ENCODE measurements around the gene MAP3K14.

Gene MAP3K14

DNA sequence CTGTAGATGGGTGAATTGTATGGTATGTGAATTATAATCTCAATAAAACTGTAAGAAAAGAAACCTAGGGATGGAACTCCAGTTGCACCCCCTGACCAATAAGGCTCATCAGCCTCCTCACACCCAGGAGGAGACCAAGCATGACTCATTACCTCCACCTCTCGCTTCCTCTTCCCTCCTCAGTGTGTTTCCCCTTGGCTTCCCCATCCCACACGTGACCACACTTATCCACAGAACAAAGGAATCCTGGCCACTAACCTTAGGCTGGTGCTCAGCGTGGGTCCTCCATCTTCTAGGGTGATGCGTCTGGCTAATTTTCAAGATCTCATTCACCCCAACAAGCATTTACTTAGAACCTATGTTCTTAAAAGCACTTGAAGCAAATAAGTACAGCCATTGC, 36.2 kb upstream of the MAP3K14 start:
- peak; percentile 7 to 12 for DNase-seq
- Histone ChIP-seq H2BK120ac (ENCODE audit: insufficient read depth, low read length, poor library complexity) (no peak overlapping the region), H2AFZ (ENCODE audit: insufficient read depth, low read length, poor library complexity) (no peak overlapping the region), H3K18ac (ENCODE audit: low read length) (no peak overlapping the region), H3K79me2 (ENCODE audit: control insufficient read depth, insufficient read depth, low read length, poor library complexity) (no peaks in the 10 kb centered on the region), H3K9me3 (ENCODE audit: insufficient read depth, low read depth, low read length) (peaks cover 4% of the 10 kb centered on the region), H3K23ac (ENCODE audit: low read length) (no peak overlapping the region), H3K4me2 (ENCODE audit: low read length) (no peak overlapping the region), H3K27me3 (ENCODE audit: insufficient read depth, low read length) (no peaks in the 10 kb centered on the region), H2AK5ac (ENCODE audit: low read length) (no peak overlapping the region), H3K9ac (ENCODE audit: low read length) (no peak overlapping the region), H3K4me1 (ENCODE audit: control insufficient read depth in 1 of 2, insufficient read depth in 2 of 2, low read length in 2 of 2) (peaks cover 0 to 4% of the 10 kb centered on the region in 2 experiments), H3K27ac (ENCODE audit: low read depth, low read length) (no peak overlapping the region), H3K4me3 (ENCODE audit: low read depth, low read length) (no peak overlapping the region), H3K79me1 (ENCODE audit: low read length) (no peaks in the 10 kb centered on the region), H4K91ac (ENCODE audit: low read depth, low read length) (no peak overlapping the region), H3K14ac (ENCODE audit: low read length) (no peak overlapping the region), H4K12ac (ENCODE audit: low read depth, low read length) (no peak overlapping the region), H2BK12ac (ENCODE audit: low read length) (no peak overlapping the region), H2BK5ac (ENCODE audit: low read depth, low read length, poor library complexity) (no peak overlapping the region), H3K4ac (ENCODE audit: low read depth, low read length) (no peak overlapping the region), H3K36me3 (ENCODE audit: control insufficient read depth in 1 of 2, insufficient read depth in 2 of 2, low read length in 2 of 2) (no peaks in the 10 kb centered on the region), H4K8ac (ENCODE audit: low read depth, low read length) (no peak overlapping the region)
- WGBS (ENCODE audit: extremely low coverage, insufficient coverage, insufficient read length) = no CpG with 5 or more reads among the region's 4 CpGs

DNA sequence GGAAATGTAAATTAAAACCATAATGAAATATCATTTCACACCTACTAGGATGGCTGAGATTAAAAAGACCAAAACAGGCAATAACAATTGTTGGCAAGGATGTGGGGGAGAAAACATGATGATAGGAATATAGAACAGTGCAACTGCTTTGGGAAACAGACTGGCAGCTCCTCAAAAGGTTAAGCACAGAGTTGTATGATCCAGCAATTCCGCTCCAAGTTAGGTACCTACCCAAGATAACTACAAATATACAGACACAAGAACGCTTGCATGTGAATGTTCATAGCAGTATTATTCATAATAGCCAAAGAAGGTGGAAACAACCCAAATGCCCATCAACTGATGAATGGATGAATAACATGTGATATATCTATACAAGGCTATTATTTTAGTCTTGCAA, 35.0 kb upstream of the MAP3K14 start:
- Histone ChIP-seq H3K9me3 (ENCODE audit: insufficient read depth, low read depth, low read length) (peaks cover 4% of the 10 kb centered on the region), H3K4me2 (ENCODE audit: low read length) (no peak overlapping the region), H4K8ac (ENCODE audit: low read depth, low read length) (no peak overlapping the region), H2BK12ac (ENCODE audit: low read length) (no peak overlapping the region), H3K18ac (ENCODE audit: low read length) (no peak overlapping the region), H3K79me1 (ENCODE audit: low read length) (no peaks in the 10 kb centered on the region), H3K4me1 (ENCODE audit: control insufficient read depth in 1 of 2, insufficient read depth in 2 of 2, low read length in 2 of 2) (peaks cover 0 to 4% of the 10 kb centered on the region in 2 experiments), H3K79me2 (ENCODE audit: control insufficient read depth, insufficient read depth, low read length, poor library complexity) (no peaks in the 10 kb centered on the region), H2AK5ac (ENCODE audit: low read length) (no peak overlapping the region), H3K27me3 (ENCODE audit: insufficient read depth, low read length) (no peaks in the 10 kb centered on the region), H2AFZ (ENCODE audit: insufficient read depth, low read length, poor library complexity) (no peak overlapping the region), H3K23ac (ENCODE audit: low read length) (no peak overlapping the region), H4K12ac (ENCODE audit: low read depth, low read length) (no peak overlapping the region), H4K91ac (ENCODE audit: low read depth, low read length) (no peak overlapping the region), H2BK120ac (ENCODE audit: insufficient read depth, low read length, poor library complexity) (no peak overlapping the region), H3K36me3 (ENCODE audit: control insufficient read depth in 1 of 2, insufficient read depth in 2 of 2, low read length in 2 of 2) (no peaks in the 10 kb centered on the region), H3K27ac (ENCODE audit: low read depth, low read length) (no peak overlapping the region), H3K4me3 (ENCODE audit: low read depth, low read length) (no peak overlapping the region), H3K9ac (ENCODE audit: low read length) (no peak overlapping the region), H2BK5ac (ENCODE audit: low read depth, low read length, poor library complexity) (no peak overlapping the region), H3K14ac (ENCODE audit: low read length) (no peak overlapping the region), H3K4ac (ENCODE audit: low read depth, low read length) (no peak overlapping the region)
- WGBS (ENCODE audit: extremely low coverage, insufficient coverage, insufficient read length) = no CpG with 5 or more reads among the region's 2 CpGs
- DNase-seq = no peak

DNA sequence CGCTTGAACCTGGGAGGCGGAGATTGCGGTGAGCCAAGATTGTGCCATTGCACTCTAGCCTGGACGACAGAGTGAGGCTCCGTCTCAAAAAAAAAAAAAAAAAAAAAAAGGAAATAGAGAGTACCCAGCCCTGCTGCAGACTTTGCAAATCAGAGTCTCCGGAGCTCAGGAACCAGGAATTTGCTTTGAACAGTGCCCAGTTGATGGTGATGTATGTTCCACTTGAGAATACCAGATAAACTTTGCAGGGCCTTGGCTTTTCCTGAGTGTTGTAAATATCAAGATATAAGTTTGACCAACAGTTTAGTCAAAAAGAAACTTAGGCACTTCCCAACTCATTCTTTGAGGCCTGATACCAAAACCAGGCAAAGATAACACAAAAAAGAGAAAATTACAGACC, 30.6 kb upstream of the MAP3K14 start:
- H2BK5ac ChIP-seq (ENCODE audit: low read depth, low read length, poor library complexity) = no peak overlapping the region
- no peak overlapping the region for H3K23ac ChIP-seq (ENCODE audit: low read length)

DNA sequence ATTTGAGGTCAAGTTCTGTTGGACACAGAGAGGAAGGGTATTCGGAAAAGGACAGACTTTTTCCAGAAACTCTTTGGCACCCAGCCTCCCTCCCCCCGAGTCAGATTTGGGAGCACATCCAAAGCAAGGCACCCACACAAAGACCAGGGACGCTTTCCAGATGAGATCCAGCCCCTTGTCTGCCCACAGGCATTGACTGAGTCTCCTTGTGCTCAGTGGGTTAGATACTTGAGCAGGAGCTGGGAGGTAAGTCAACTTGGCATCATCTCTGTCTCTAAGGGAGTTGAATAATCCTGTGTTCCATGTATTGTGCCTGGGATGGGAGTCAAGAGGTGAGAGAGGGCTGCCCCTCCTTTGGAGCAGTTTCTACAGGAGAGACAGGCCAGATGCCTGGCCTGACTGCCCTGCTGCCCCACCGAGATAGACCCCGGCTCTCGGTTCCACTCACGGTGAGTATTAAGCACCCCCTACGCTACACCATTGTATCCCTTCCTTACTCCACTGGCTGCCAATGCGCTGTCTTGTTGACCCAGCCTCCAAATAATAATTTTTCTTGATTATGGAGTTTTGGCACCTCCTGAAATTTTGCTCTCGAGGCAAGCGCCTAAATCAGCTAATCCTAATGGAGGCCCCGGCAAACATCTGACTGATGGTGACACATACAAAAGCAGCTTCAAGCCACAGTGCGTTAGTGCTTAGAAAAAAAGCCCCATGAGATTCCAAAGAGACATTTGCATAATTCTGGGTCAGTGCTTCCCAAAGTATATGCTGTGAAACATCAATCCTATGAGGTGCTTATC, 29.6 kb upstream of the MAP3K14 start:
- Histone ChIP-seq H3K79me2 (ENCODE audit: control insufficient read depth, insufficient read depth, low read length, poor library complexity) (no peaks in the 10 kb centered on the region), H3K79me1 (ENCODE audit: low read length) (no peaks in the 10 kb centered on the region), H3K23ac (ENCODE audit: low read length) (no peak overlapping the region), H2AK5ac (ENCODE audit: low read length) (no peak overlapping the region), H4K8ac (ENCODE audit: low read depth, low read length) (no peak overlapping the region), H3K18ac (ENCODE audit: low read length) (no peak overlapping the region), H3K4me3 (ENCODE audit: low read depth, low read length) (no peak overlapping the region), H3K14ac (ENCODE audit: low read length) (no peak overlapping the region), H3K4ac (ENCODE audit: low read depth, low read length) (no peak overlapping the region), H3K36me3 (ENCODE audit: control insufficient read depth in 1 of 2, insufficient read depth in 2 of 2, low read length in 2 of 2) (no peaks in the 10 kb centered on the region), H2BK120ac (ENCODE audit: insufficient read depth, low read length, poor library complexity) (no peak overlapping the region), H4K12ac (ENCODE audit: low read depth, low read length) (no peak overlapping the region), H3K9me3 (ENCODE audit: insufficient read depth, low read depth, low read length) (no peaks in the 10 kb centered on the region), H3K27me3 (ENCODE audit: insufficient read depth, low read length) (no peaks in the 10 kb centered on the region), H3K9ac (ENCODE audit: low read length) (no peak overlapping the region), H3K27ac (ENCODE audit: low read depth, low read length) (no peak overlapping the region), H2BK5ac (ENCODE audit: low read depth, low read length, poor library complexity) (no peak overlapping the region), H3K4me1 (ENCODE audit: control insufficient read depth in 1 of 2, insufficient read depth in 2 of 2, low read length in 2 of 2) (peaks cover 0 to 5% of the 10 kb centered on the region in 2 experiments), H3K4me2 (ENCODE audit: low read length) (no peak overlapping the region), H2BK12ac (ENCODE audit: low read length) (no peak overlapping the region), H4K91ac (ENCODE audit: low read depth, low read length) (no peak overlapping the region), H2AFZ (ENCODE audit: insufficient read depth, low read length, poor library complexity) (no peak overlapping the region)
- no CpG with 5 or more reads among the region's 13 CpGs for WGBS (ENCODE audit: extremely low coverage, insufficient coverage, insufficient read length)
- DNase-seq = no peak

More for the DNA sequence above, 30.6 kb upstream of the MAP3K14 start:
- Histone ChIP-seq H3K4ac (ENCODE audit: low read depth, low read length) (no peak overlapping the region), H3K27me3 (ENCODE audit: insufficient read depth, low read length) (no peaks in the 10 kb centered on the region), H3K79me2 (ENCODE audit: control insufficient read depth, insufficient read depth, low read length, poor library complexity) (no peaks in the 10 kb centered on the region), H4K12ac (ENCODE audit: low read depth, low read length) (no peak overlapping the region), H3K4me2 (ENCODE audit: low read length) (no peak overlapping the region), H2BK120ac (ENCODE audit: insufficient read depth, low read length, poor library complexity) (no peak overlapping the region), H3K18ac (ENCODE audit: low read length) (no peak overlapping the region), H3K9me3 (ENCODE audit: insufficient read depth, low read depth, low read length) (no peaks in the 10 kb centered on the region), H3K36me3 (ENCODE audit: control insufficient read depth in 1 of 2, insufficient read depth in 2 of 2, low read length in 2 of 2) (no peaks in the 10 kb centered on the region), H3K4me3 (ENCODE audit: low read depth, low read length) (no peak overlapping the region), H3K9ac (ENCODE audit: low read length) (no peak overlapping the region), H2AK5ac (ENCODE audit: low read length) (no peak overlapping the region), H3K79me1 (ENCODE audit: low read length) (no peaks in the 10 kb centered on the region), H3K14ac (ENCODE audit: low read length) (no peak overlapping the region), H2BK12ac (ENCODE audit: low read length) (no peak overlapping the region), H4K91ac (ENCODE audit: low read depth, low read length) (no peak overlapping the region), H3K4me1 (ENCODE audit: control insufficient read depth in 1 of 2, insufficient read depth in 2 of 2, low read length in 2 of 2) (no peaks in the 10 kb centered on the region), H2AFZ (ENCODE audit: insufficient read depth, low read length, poor library complexity) (no peak overlapping the region), H3K27ac (ENCODE audit: low read depth, low read length) (no peak overlapping the region), H4K8ac (ENCODE audit: low read depth, low read length) (no peak overlapping the region)
- WGBS (ENCODE audit: extremely low coverage, insufficient coverage, insufficient read length) = no CpG with 5 or more reads among the region's 6 CpGs
- DNase-seq = no peak
